Parathyroid adenoma (tissue), 2 donors: ENCODE results near the gene NUDT19.
"Not testable (repeated sequence)": the region's sequence is repeated elsewhere in the genome, so short reads cannot be mapped to it uniquely, and the experiment has no call there.

Experiments
- H2AFZ ChIP-seq: fragments of 300-600 bp; sonication (generic); one replicate; pipeline ENCODE4 v1.7.0; 2017; ENCODE audit warnings: antibody characterized with exemption, mild to moderate bottlenecking
- H3K27ac ChIP-seq: fragments of 300-600 bp; sonication (generic); one replicate; pipeline ENCODE4 v1.7.0; 2017
- H3K27me3 ChIP-seq: fragments of 300-600 bp; sonication (generic); one replicate; pipeline ENCODE4 v1.7.0; 2017; ENCODE audit warnings: low read length; ENCODE audit not compliant: control insufficient read depth, insufficient read depth
- H3K36me3 ChIP-seq: fragments of 300-600 bp; sonication (generic); one replicate; pipeline ENCODE4 v1.7.0; 2017; ENCODE audit warnings: low read length; ENCODE audit not compliant: control insufficient read depth, insufficient read depth
- H3K4me1 ChIP-seq: fragments of 300-600 bp; sonication (generic); one replicate; pipeline ENCODE4 v1.7.0; 2017; ENCODE audit warnings: control low read depth
- H3K4me2 ChIP-seq: fragments of 300-600 bp; sonication (generic); one replicate; pipeline ENCODE4 v1.7.0; 2017; ENCODE audit warnings: low read length
- H3K4me3 ChIP-seq: fragments of 300-600 bp; sonication (generic); one replicate; pipeline ENCODE4 v1.7.0; 2017; ENCODE audit warnings: low read depth, low read length
- H3K79me2 ChIP-seq: fragments of 300-600 bp; sonication (generic); one replicate; pipeline ENCODE4 v1.7.0; 2017; ENCODE audit warnings: control low read depth
- H3K9ac ChIP-seq: fragments of 300-600 bp; sonication (generic); one replicate; pipeline ENCODE4 v1.7.0; 2017; ENCODE audit warnings: mild to moderate bottlenecking
- H3K9me3 ChIP-seq: fragments of 300-600 bp; sonication (generic); one replicate; pipeline ENCODE4 v1.7.0; 2017; ENCODE audit warnings: low read length; ENCODE audit not compliant: control insufficient read depth
- TF ChIP-seq, protein P1 (sequence below): fragments of 300-600 bp; sonication (generic); IDR thresholded peaks from one replicate; pipeline ENCODE4 v1.7.0; 2017; ENCODE audit warnings: antibody characterized with exemption, mild to moderate bottlenecking
- donor health status: primary hyperparathyroidism.

Gene NUDT19

DNA sequence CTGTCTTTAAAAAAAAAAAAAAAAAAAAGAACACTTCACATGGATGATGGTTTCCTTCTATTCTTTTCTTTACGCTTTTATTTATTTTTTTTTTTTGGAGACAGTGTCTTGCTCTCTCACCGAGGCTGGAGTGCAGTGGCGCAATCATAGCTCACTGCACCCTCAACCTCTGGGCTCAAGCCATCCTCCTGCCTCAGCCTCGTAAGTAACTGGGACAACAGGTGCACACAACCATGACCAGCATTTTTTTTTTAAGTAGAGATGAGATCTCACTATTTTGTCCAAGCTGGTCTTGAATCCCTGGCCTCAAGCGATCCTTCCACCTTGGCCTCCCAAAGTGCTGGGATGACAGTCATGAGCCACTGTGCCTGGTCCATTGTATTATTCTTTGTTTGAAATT lies 41.0 kb upstream of the NUDT19 start:
- no peaks in the 10 kb centered on the region for H3K4me1 ChIP-seq
- no peak overlapping the region for H3K9ac ChIP-seq
- H3K27ac ChIP-seq, result no peak overlapping the region
- no peaks in the 10 kb centered on the region for H3K27me3 ChIP-seq
- H3K36me3 ChIP-seq, result no peaks in the 10 kb centered on the region
- H3K4me3 ChIP-seq, result no peak overlapping the region
- no peak overlapping the region for H2AFZ ChIP-seq
- H3K79me2 ChIP-seq, result peaks cover 4% of the 10 kb centered on the region
- H3K4me2 ChIP-seq, result no peak overlapping the region
- no peaks in the 10 kb centered on the region for H3K9me3 ChIP-seq
- TF ChIP-seq, protein P1, sequence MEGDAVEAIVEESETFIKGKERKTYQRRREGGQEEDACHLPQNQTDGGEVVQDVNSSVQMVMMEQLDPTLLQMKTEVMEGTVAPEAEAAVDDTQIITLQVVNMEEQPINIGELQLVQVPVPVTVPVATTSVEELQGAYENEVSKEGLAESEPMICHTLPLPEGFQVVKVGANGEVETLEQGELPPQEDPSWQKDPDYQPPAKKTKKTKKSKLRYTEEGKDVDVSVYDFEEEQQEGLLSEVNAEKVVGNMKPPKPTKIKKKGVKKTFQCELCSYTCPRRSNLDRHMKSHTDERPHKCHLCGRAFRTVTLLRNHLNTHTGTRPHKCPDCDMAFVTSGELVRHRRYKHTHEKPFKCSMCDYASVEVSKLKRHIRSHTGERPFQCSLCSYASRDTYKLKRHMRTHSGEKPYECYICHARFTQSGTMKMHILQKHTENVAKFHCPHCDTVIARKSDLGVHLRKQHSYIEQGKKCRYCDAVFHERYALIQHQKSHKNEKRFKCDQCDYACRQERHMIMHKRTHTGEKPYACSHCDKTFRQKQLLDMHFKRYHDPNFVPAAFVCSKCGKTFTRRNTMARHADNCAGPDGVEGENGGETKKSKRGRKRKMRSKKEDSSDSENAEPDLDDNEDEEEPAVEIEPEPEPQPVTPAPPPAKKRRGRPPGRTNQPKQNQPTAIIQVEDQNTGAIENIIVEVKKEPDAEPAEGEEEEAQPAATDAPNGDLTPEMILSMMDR, result no peak

DNA sequence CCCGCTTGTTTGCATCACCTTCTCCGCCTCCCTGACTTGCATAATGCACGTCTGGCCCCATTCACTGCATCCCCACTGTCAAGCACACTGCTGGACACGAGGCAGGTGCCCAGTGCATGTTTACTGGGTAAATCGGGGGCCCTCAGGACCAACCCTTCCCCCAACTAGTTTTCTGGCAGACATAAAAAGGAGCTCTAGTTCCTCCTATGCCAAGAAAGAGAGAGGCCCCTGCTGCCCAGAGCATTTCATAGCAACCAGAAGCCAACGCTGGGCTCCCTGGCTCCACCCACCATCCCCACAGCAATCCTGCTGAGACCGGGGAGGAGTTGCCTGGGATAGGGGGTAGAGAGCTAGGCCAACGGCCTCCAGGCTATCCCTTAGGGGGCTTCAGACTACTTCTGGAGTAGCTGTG lies 39.9 kb upstream of the NUDT19 start:
- no peak overlapping the region for H3K9ac ChIP-seq
- H3K27me3 ChIP-seq, result no peaks in the 10 kb centered on the region
- no peaks in the 10 kb centered on the region for H3K36me3 ChIP-seq
- no peak overlapping the region for H2AFZ ChIP-seq
- TF ChIP-seq, protein P1, result no peak
- H3K4me2 ChIP-seq, result no peak overlapping the region
- H3K4me1 ChIP-seq, result no peaks in the 10 kb centered on the region
- no peak overlapping the region for H3K27ac ChIP-seq
- no peaks in the 10 kb centered on the region for H3K9me3 ChIP-seq
- peaks cover 4% of the 10 kb centered on the region for H3K79me2 ChIP-seq
- H3K4me3 ChIP-seq, result no peak overlapping the region

DNA sequence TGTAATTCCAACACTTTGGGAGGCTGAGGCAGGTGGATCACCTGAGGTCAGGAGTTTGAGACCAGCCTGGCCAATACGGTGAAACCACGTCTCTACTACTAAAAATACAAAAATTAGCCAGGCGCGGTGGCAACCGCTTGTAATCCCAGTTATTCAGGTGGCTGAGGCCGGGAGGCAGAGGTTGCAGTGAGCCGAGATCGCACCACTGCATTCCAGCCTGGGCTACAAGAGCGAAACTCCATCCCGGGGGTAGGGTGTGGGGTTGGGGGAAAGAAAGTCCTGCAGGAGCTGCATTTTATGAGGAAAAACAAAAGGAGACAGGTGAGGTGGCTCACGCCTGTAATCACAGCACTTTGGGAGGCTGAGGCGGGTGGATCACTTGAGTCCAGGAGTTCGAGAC lies 39.3 kb upstream of the NUDT19 start:
- not testable (repeated sequence) for H3K27me3 ChIP-seq, H3K4me1 ChIP-seq, H3K36me3 ChIP-seq, H3K27ac ChIP-seq, H3K4me2 ChIP-seq, H2AFZ ChIP-seq, H3K4me3 ChIP-seq, H3K9ac ChIP-seq, H3K9me3 ChIP-seq, H3K79me2 ChIP-seq

DNA sequence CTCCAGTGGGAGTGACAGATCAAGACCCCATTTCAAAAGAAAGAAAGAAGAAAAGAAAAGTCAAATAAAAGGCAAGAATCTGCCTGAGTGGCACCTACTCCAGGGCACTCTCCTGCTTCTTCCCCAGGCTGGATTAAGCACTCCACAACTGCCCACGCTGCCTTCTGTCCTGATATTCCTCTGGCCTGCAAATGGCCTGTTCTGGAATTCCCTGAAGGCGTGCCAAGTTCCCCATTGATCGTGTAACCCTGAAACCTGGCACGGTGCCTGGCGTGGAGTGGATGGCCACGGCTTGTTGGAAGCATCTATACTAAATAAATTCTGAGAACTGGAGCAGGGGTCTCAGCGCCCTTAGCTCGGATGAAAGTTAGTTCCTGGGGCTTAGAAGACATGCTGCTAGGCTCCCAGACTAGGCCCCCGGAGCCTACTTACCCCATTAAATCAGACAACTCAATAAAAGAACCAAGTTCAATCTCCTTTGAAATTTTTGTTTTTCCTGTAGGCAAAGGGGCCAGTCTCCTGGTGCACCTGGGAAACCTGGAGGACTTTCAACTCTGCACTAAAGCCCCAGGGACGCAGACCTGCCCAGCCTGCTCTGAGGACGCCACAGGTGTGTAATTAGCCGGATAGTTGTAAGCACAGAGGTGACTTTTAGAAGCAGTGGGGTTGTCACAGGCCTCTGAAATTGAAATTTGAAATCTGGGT lies 38.6 kb upstream of the NUDT19 start:
- H3K9ac ChIP-seq, result no peak overlapping the region
- no peaks in the 10 kb centered on the region for H3K4me1 ChIP-seq
- peaks cover 4% of the 10 kb centered on the region for H3K79me2 ChIP-seq
- H3K27me3 ChIP-seq, result no peaks in the 10 kb centered on the region
- TF ChIP-seq, protein P1, result no peak
- H2AFZ ChIP-seq, result no peak overlapping the region
- H3K36me3 ChIP-seq, result no peaks in the 10 kb centered on the region
- H3K27ac ChIP-seq, result no peak overlapping the region
- H3K4me2 ChIP-seq, result no peak overlapping the region
- H3K4me3 ChIP-seq, result no peak overlapping the region
- no peaks in the 10 kb centered on the region for H3K9me3 ChIP-seq

DNA sequence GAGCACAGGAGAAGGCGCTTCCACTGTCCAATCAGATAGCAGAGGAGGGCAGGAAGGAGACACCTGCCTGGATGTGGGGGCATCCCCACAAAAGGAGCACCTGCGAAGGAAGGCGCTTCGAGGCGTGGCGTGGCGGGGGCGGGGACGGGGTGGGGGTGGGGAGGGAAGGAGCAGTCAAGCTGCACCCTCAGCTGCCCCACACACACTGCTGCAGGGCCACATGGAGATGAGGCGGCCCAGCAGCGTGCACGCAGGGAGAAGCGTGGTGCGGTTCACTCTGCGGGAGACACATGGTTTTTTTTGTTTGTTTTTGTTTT lies 38.1 kb upstream of the NUDT19 start:
- Histone ChIP-seq H3K4me2 (no peak overlapping the region), H3K4me3 (no peak overlapping the region), H3K79me2 (peaks cover 4% of the 10 kb centered on the region), H3K4me1 (no peaks in the 10 kb centered on the region), H3K9ac (no peak overlapping the region), H2AFZ (no peak overlapping the region), H3K27me3 (no peaks in the 10 kb centered on the region), H3K9me3 (no peaks in the 10 kb centered on the region), H3K27ac (no peak overlapping the region), H3K36me3 (no peaks in the 10 kb centered on the region)
- TF ChIP-seq, protein P1, result no peak

DNA sequence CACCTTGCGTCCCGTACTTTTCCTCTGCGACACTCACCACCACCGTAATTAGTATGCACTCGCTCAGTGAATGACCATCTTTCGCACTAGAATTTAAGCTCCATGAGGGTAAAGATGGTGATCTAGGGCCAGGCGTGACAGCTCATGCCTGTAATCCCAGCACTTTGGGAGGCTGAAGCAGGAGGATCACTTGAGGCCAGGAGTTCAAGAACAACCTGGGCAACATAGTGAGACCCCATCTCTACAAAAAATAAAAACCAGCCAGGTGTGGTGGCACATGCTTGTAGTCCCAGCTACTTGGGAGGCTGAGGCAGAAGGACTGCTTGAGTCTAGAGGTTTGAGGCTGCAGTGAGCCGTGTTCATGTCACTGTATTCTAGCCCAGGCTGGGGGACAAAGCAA lies 35.2 kb upstream of the NUDT19 start:
- not testable (repeated sequence) for H3K4me1 ChIP-seq, H2AFZ ChIP-seq, H3K4me2 ChIP-seq, H3K9me3 ChIP-seq, H3K36me3 ChIP-seq, H3K9ac ChIP-seq, H3K27ac ChIP-seq, H3K4me3 ChIP-seq, H3K79me2 ChIP-seq, H3K27me3 ChIP-seq
